Body of pancreas (tissue), 4 donors: ENCODE measurements around the gene SYNJ2.

Source experiments
- CTCF ChIP-seq, 7 experiments: fragments of 450-650 bp in 4 of 7; fragments of 200-600 bp in 3 of 7; sonication (generic) in 3 of 7; IDR thresholded peaks; one replicate each; pipeline ENCODE4 v1.5.1; 2016 to 2019; ENCODE audit warnings: antibody characterized with exemption in 7 of 7
- POLR2A ChIP-seq, 3 donors: fragments of 450-650 bp; IDR thresholded peaks; one replicate each; pipeline ENCODE4 v1.6.1; 2016; ENCODE audit warnings: antibody characterized with exemption in 3 of 3, mild to moderate bottlenecking in 2 of 3

GRCh38 chr6:158021376-158021775, 39.7 kb downstream of the SYNJ2 start:
- TF ChIP-seq POLR2A (IDR thresholded peaks at IDR 0.05) = no peak
- TF ChIP-seq CTCF (IDR thresholded peaks at IDR 0.05) = no peak
